HG03565 (cell line): ENCODE measurements around the gene RWDD3.

Source experiments
- ATAC-seq: cut with Tn5 transposase; IDR thresholded peaks from one replicate; pipeline ENCODE4 v1.9.1; 2021; ENCODE audit warnings: mild to moderate bottlenecking, moderate library complexity; ENCODE audit not compliant: unreplicated experiment

The RWDD3 gene

DNA sequence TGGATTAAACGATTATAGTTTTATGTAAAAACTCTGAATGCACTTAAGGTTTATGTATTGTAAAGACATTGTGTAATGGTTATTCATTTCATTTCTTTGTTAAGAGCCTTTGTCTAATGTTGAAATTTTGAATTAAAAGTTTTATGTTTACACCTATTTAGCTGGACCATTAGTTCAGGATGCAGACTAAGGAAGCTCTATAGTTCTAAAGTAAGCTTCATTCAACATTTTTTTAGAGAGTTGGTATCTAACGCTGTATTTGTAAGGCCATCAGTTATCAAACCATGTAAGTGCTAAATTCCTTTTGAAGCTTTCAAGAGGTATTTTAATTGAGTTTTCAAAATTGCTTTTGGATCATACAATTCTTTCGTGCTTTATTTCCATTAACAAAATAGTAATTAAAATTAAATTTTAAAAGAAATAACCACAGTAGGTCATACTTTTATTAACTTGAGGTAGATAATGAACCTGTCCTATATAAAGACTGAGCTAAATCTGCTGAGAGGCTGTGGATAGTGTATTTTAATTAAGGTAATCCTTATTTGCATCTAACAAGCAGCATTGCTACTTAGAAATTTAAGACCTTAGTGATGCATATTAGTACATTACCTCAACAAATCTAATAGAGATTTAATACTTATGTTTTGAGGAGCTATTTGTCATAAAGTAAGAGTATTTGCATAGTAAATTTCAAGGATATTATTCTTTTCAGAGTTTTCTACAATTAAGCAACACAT is 47.9 kb downstream of the RWDD3 start:
- no peak for ATAC-seq

DNA sequence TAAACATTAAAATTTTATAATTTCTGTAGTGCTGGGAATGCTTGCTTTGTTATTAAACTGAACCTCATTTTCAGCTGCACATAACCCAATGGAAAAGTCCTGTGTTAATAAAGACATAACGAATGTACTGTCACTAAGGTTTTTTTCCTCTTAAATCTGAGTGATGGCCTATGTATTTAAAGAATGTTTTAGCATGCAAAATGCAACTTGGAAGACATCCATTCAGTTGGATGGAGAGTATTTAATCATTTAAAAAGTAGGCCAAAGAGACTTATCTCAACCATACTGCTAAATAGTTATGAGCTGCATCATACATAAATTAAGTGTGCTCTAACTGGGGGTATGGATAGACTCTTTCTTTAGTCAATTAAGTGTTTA is 48.5 kb downstream of the RWDD3 start:
- no peak for ATAC-seq

DNA sequence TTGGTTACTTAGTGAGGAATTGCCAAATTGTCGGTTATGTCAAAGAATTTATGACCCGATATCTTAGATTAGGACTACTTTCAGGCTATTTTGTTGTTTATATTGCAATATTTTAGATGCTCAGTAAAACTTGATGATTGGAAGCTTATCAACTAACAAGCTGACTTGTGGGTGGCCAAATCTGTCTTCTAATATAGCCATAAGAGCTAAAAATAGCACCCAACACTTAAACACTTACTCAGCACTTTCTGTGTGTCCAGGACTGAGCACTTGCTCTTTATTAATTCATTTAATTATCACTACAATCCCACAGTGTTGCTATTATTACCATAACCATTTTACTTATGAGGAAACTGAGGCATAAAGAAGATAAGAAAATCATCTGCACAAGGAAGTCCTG is 50.4 kb downstream of the RWDD3 start:
- no peak for ATAC-seq

DNA sequence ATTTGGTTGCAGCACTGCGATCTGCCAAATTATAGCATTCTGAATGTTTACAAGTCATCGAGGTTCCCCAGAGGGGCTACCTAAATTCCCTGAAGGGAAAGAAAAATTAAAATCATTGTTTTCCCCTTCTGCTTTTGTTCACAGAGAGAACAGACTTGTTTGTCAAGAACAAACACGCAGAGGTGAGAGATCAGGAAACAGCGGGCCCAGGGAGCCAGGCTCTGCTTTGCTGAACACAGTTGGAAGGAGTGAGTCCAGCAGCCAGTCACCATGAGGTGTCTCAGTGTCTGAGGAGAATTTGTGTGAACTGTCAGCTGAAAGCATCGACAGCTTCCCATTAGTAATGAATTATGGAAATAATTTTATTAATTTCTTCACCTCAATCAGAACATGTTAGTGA is 52.5 kb downstream of the RWDD3 start:
- ATAC-seq: no peak

DNA sequence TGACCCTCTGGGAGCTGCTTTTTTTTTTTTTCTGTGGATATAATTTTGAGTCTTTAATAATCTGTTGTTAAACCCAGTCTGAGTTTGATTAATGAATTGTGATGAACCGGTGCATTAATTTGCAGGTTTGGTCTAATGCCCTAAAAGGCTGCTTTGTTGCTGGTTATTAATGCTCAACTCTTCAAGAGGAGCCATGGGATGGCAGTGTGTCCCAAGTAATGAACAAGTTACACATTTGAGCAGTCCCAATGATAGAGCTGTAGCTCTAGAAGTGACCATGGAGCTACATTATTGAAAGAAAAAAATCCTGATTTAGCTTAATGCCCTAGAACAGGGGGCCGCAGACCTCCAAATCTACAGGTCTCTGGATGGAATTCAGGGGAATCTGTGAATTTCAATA is 53.1 kb downstream of the RWDD3 start:
- no peak for ATAC-seq

DNA sequence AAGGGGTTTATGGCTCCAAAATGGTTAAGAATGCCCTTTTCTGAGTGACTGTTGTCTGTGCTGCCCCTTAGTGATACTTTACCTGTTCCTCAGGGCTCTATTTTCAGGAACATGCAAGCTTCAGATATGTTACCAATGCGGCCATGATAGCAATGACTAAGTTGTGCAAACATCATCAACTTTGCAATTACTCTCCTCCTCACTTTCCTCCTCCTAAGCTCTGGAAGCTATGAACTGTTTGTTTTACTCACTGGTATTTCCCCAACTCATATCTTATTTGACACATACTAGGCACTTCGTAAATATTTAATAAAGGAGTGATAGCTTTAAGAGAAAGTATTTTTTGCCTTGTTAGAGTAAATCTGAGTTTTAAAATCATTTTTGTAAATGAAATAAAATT is 53.8 kb downstream of the RWDD3 start:
- ATAC-seq: no peak
